NCI-H128 (cell line): ENCODE data around the gene SLC5A10.

Source experiments
- DNase-seq: peaks from one replicate; lab custom pipeline; 2025; ENCODE audit not compliant: unreplicated experiment; lab: John Stamatoyannopoulos, UW

Gene SLC5A10

GRCh38 chr17:18981642-18982424, 29.9 kb downstream of the SLC5A10 start:
- no peak for DNase-seq

- no peak for DNase-seq
Measured at GRCh38 chr17:18984273-18985114, 32.5 kb downstream of the SLC5A10 start.

- DNase-seq, result no peak
Measured at GRCh38 chr17:18985475-18985874, 33.5 kb downstream of the SLC5A10 start.

- no peak for DNase-seq
Measured at GRCh38 chr17:18986541-18987229, 34.7 kb downstream of the SLC5A10 start.

GRCh38 chr17:18987230-18987610, 35.3 kb downstream of the SLC5A10 start:
- no peak for DNase-seq

GRCh38 chr17:18987862-18988545, 36.0 kb downstream of the SLC5A10 start:
- DNase-seq, result no peak

- DNase-seq, result no peak
Measured at GRCh38 chr17:18988546-18989173, 36.7 kb downstream of the SLC5A10 start.

- no peak for DNase-seq
Measured at GRCh38 chr17:18990331-18990730, 38.4 kb downstream of the SLC5A10 start.

- DNase-seq, result no peak
Measured at GRCh38 chr17:18991531-18992315, 39.8 kb downstream of the SLC5A10 start.

- no peak for DNase-seq
Measured at GRCh38 chr17:18992454-18993130, 40.6 kb downstream of the SLC5A10 start.

- DNase-seq, result no peak
Measured at GRCh38 chr17:18993905-18994526, 42.1 kb downstream of the SLC5A10 start.

- DNase-seq, result no peak
Measured at GRCh38 chr17:18994631-18995030, 42.7 kb downstream of the SLC5A10 start.

GRCh38 chr17:18995220-18995619, 43.3 kb downstream of the SLC5A10 start:
- no peak for DNase-seq

GRCh38 chr17:18996458-18996857, 44.5 kb downstream of the SLC5A10 start:
- DNase-seq, result no peak

- DNase-seq, result no peak
Measured at GRCh38 chr17:18997650-18998196, 45.8 kb downstream of the SLC5A10 start.

- DNase-seq, result no peak
Measured at GRCh38 chr17:18999394-18999793, 47.4 kb downstream of the SLC5A10 start.

GRCh38 chr17:18999911-19000310, 47.9 kb downstream of the SLC5A10 start:
- DNase-seq, result no peak

- no peak for DNase-seq
Measured at GRCh38 chr17:19000531-19001325, 48.8 kb downstream of the SLC5A10 start.
